HEK293 (cell line): ENCODE results near the gene ADRA2B.

Experiments used
- CTCF ChIA-PET: fragments of 350-600 bp; formaldehyde crosslinking; extraction: SDS; loops from one replicate; lab custom pipeline; 2021; ENCODE audit warnings: antibody characterized with exemption; lab: Yijun Ruan, JAX
- POLR2A ChIA-PET: fragments of 300-600 bp; formaldehyde crosslinking; extraction: SDS; loops from one replicate; lab custom pipeline; 2020; ENCODE audit warnings: antibody characterized with exemption, inconsistent platforms; lab: Yijun Ruan, JAX
- H3K27ac ChIP-seq: fragments of 200-500 bp; sonication (Bioruptor generic); 2 replicates; pipeline ENCODE4 v1.5.1; 2014; ENCODE audit warnings: low read depth, low read length, control low read depth, inconsistent platforms; ENCODE audit errors: extremely low read depth
- H3K36me3 ChIP-seq, 2 experiments: fragments of 200-500 bp in 1 of 2; sonication (Bioruptor generic) in 1 of 2; 1 replicate in 1 of 2; 2 replicates in 1 of 2; pipeline ENCODE4 v1.5.1; 2014 to 2017; ENCODE audit warnings: inconsistent platforms in 2 of 2, low read length in 2 of 2; ENCODE audit not compliant: control insufficient read depth in 2 of 2, insufficient read depth in 1 of 2
- H3K4me1 ChIP-seq: fragments of 200-500 bp; sonication (Bioruptor generic); 2 replicates; pipeline ENCODE4 v1.5.1; 2014; ENCODE audit warnings: mild to moderate bottlenecking, low read length, inconsistent platforms; ENCODE audit not compliant: control insufficient read depth, insufficient read depth
- H3K4me3 ChIP-seq: 2 replicates; pipeline ENCODE4 v1.5.1; 2011; ENCODE audit warnings: low read depth, mild to moderate bottlenecking, control low read depth, low read length, moderate library complexity
- H3K9me3 ChIP-seq: fragments of 200-500 bp; sonication (Bioruptor generic); 2 replicates; pipeline ENCODE4 v1.5.1; 2014; ENCODE audit warnings: low read depth, low read length, inconsistent platforms; ENCODE audit not compliant: control insufficient read depth, insufficient read depth
- HIC1 ChIP-seq: fragments of 450-650 bp; formaldehyde crosslinking; IDR thresholded peaks from 2 replicates; pipeline ENCODE4 v1.5.1; 2016; ENCODE audit warnings: missing biosample characterization, missing genetic modification characterization
- HOXC10 ChIP-seq: sonication (generic); formaldehyde crosslinking; IDR thresholded peaks from 2 replicates; pipeline ENCODE4 v1.8.1; 2023; ENCODE audit warnings: mild to moderate bottlenecking, missing genetic modification reagents
- HOXD13 ChIP-seq: sonication (generic); formaldehyde crosslinking; IDR thresholded peaks from 2 replicates; pipeline ENCODE4 v1.8.0; 2022; ENCODE audit warnings: missing genetic modification reagents, borderline replicate concordance
- KLF1 ChIP-seq: fragments of 450-650 bp; formaldehyde crosslinking; IDR thresholded peaks from 2 replicates; pipeline ENCODE4 v1.5.1; 2016; ENCODE audit warnings: missing biosample characterization, missing genetic modification characterization
- KLF17 ChIP-seq: fragments of 450-650 bp; formaldehyde crosslinking; IDR thresholded peaks from 2 replicates; pipeline ENCODE4 v1.5.1; 2016; ENCODE audit warnings: missing biosample characterization, missing genetic modification characterization
- MZF1 ChIP-seq: fragments of 450-650 bp; formaldehyde crosslinking; IDR thresholded peaks from 2 replicates; pipeline ENCODE4 v1.5.1; 2017; ENCODE audit warnings: missing biosample characterization, missing genetic modification characterization, borderline replicate concordance
- OSR2 ChIP-seq: fragments of 450-650 bp; formaldehyde crosslinking; IDR thresholded peaks from 2 replicates; pipeline ENCODE4 v1.5.1; 2016; ENCODE audit warnings: missing biosample characterization, missing genetic modification characterization
- SCRT2 ChIP-seq: fragments of 450-650 bp; formaldehyde crosslinking; IDR thresholded peaks from 2 replicates; pipeline ENCODE4 v1.5.1; 2016; ENCODE audit warnings: missing biosample characterization, missing genetic modification characterization
- SP3 ChIP-seq: fragments of 450-650 bp; formaldehyde crosslinking; IDR thresholded peaks from 2 replicates; pipeline ENCODE4 v1.5.1; 2016; ENCODE audit warnings: missing biosample characterization, missing genetic modification characterization
- TCF7L2 ChIP-seq: IDR thresholded peaks from 2 replicates; pipeline ENCODE4 v1.6.1; 2011; ENCODE audit warnings: low read depth, mild to moderate bottlenecking, inconsistent platforms, low read length, moderate library complexity, borderline replicate concordance
- TSHZ1 ChIP-seq: fragments of 450-650 bp; formaldehyde crosslinking; IDR thresholded peaks from 2 replicates; pipeline ENCODE4 v1.5.1; 2016; ENCODE audit warnings: missing biosample characterization, missing genetic modification characterization, borderline replicate concordance
- ZBTB1 ChIP-seq: fragments of 450-650 bp; formaldehyde crosslinking; IDR thresholded peaks from 2 replicates; pipeline ENCODE4 v1.5.1; 2016; ENCODE audit warnings: missing biosample characterization, missing genetic modification characterization
- ZBTB20 ChIP-seq: fragments of 450-650 bp; formaldehyde crosslinking; IDR thresholded peaks from 2 replicates; pipeline ENCODE4 v1.5.1; 2016; ENCODE audit warnings: missing biosample characterization, missing genetic modification characterization
- ZBTB21 ChIP-seq: fragments of 450-650 bp; formaldehyde crosslinking; IDR thresholded peaks from 2 replicates; pipeline ENCODE4 v1.5.1; 2017; ENCODE audit warnings: missing biosample characterization, missing genetic modification characterization
- ZBTB26 ChIP-seq: fragments of 450-650 bp; formaldehyde crosslinking; optimal IDR thresholded peaks from 2 replicates; pipeline ENCODE3; 2016; ENCODE audit warnings: missing biosample characterization, mild to moderate bottlenecking, missing genetic modification characterization
- ZBTB48 ChIP-seq: fragments of 450-650 bp; formaldehyde crosslinking; IDR thresholded peaks from 2 replicates; pipeline ENCODE4 v1.5.1; 2016; ENCODE audit warnings: missing biosample characterization, missing genetic modification characterization
- ZBTB7A ChIP-seq: fragments of 450-650 bp; formaldehyde crosslinking; IDR thresholded peaks from 2 replicates; pipeline ENCODE4 v1.5.1; 2016; ENCODE audit warnings: low read depth, missing biosample characterization, missing genetic modification characterization
- ZEB2 ChIP-seq: fragments of 450-650 bp; formaldehyde crosslinking; IDR thresholded peaks from 2 replicates; pipeline ENCODE4 v1.5.1; 2016; ENCODE audit warnings: missing biosample characterization, missing genetic modification characterization
- ZNF121 ChIP-seq: fragments of 450-650 bp; formaldehyde crosslinking; IDR thresholded peaks from 2 replicates; pipeline ENCODE4 v1.5.1; 2016; ENCODE audit warnings: missing biosample characterization, missing genetic modification characterization
- ZNF133 ChIP-seq: fragments of 450-650 bp; formaldehyde crosslinking; IDR thresholded peaks from 2 replicates; pipeline ENCODE4 v1.5.1; 2016; ENCODE audit warnings: missing biosample characterization, missing genetic modification characterization
- ZNF324 ChIP-seq: fragments of 450-650 bp; formaldehyde crosslinking; IDR thresholded peaks from 2 replicates; pipeline ENCODE4 v1.5.1; 2016; ENCODE audit warnings: missing biosample characterization, missing genetic modification characterization
- ZNF362 ChIP-seq: fragments of 450-650 bp; formaldehyde crosslinking; IDR thresholded peaks from 2 replicates; pipeline ENCODE4 v1.5.1; 2016; ENCODE audit warnings: missing biosample characterization, missing genetic modification characterization
- ZNF530 ChIP-seq: fragments of 450-650 bp; formaldehyde crosslinking; IDR thresholded peaks from 2 replicates; pipeline ENCODE4 v1.5.1; 2016; ENCODE audit warnings: low read depth, missing biosample characterization, missing genetic modification characterization
- ZNF585B ChIP-seq: fragments of 450-650 bp; formaldehyde crosslinking; IDR thresholded peaks from 2 replicates; pipeline ENCODE4 v1.5.1; 2016; ENCODE audit warnings: missing biosample characterization, missing genetic modification characterization
- ZNF777 ChIP-seq: fragments of 450-650 bp; formaldehyde crosslinking; IDR thresholded peaks from 2 replicates; pipeline ENCODE4 v1.5.1; 2017; ENCODE audit warnings: missing biosample characterization, missing genetic modification characterization, borderline replicate concordance

Gene ADRA2B

GRCh38 chr2:96108151-96108540 lies 8.2 kb downstream of the ADRA2B start (continued):
- TF ChIP-seq ZBTB48 (no peak), MZF1 (no peak)

- ChIA-PET CTCF (interaction anchor here (0.9 kb wide), 1 partner anchor 9 kb away, joined by 3 read pairs; no protein-coding TSS in a partner anchor), POLR2A (no interaction called here)
- no peaks in the 10 kb centered on the region for H3K4me1 ChIP-seq
Measured at GRCh38 chr2:96107708-96108065, 8.7 kb downstream of the ADRA2B start.

GRCh38 chr2:96106991-96107707 lies 9.2 kb downstream of the ADRA2B start:
- H3K36me3 ChIP-seq, result no peaks in the 10 kb centered on the region
- no peaks in the 10 kb centered on the region for H3K9me3 ChIP-seq
- ChIA-PET CTCF (interaction anchor here (1.1 kb wide), 1 partner anchor 11 kb away, joined by 4 read pairs; no protein-coding TSS in a partner anchor), POLR2A (no interaction called here)
- no peak overlapping the region for H3K27ac ChIP-seq
- H3K4me1 ChIP-seq, result no peaks in the 10 kb centered on the region
- TF ChIP-seq ZNF585B, result no peak
- TF ChIP-seq ZBTB20 (tag by site-specific recombination), result no peak
- no peak for TF ChIP-seq TSHZ1 (tag by site-specific recombination)
- TF ChIP-seq KLF1 (tag by site-specific recombination), result no peak
- no peak for TF ChIP-seq TCF7L2
- no peak for TF ChIP-seq ZNF324 (tag by site-specific recombination)
- no peak for TF ChIP-seq ZBTB1
- no peak for TF ChIP-seq ZNF133 (tag by site-specific recombination)
- TF ChIP-seq OSR2, result no peak
- TF ChIP-seq ZBTB7A (tag by site-specific recombination), result no peak
- no peak for TF ChIP-seq ZEB2
- no peak for TF ChIP-seq HIC1 (tag by site-specific recombination)
- no peak for TF ChIP-seq HOXD13 (CRISPR knock-in tag)
- no peak for TF ChIP-seq ZNF530 (tag by site-specific recombination)
- TF ChIP-seq ZNF121 (tag by site-specific recombination), result no peak
- TF ChIP-seq HOXC10 (CRISPR knock-in tag), result no peak
- TF ChIP-seq SP3 (tag by site-specific recombination), result no peak
- TF ChIP-seq ZNF362 (tag by site-specific recombination), result no peak
- TF ChIP-seq ZBTB26 (tag by site-specific recombination), result no peak
- TF ChIP-seq, all 188 proteins: peak for 0
- no peak overlapping the region for H3K4me3 ChIP-seq

More at GRCh38 chr2:96107708-96108065, 8.7 kb downstream of the ADRA2B start:
- no peak overlapping the region for H3K27ac ChIP-seq
- H3K9me3 ChIP-seq, result no peaks in the 10 kb centered on the region
- no peaks in the 10 kb centered on the region for H3K36me3 ChIP-seq
- TF ChIP-seq ZNF777 (tag by site-specific recombination), result no peak
- TF ChIP-seq SCRT2 (tag by site-specific recombination), result peak; percentile 79; the same call in 1 of the 2 replicates
- TF ChIP-seq ZBTB21, result no peak
- no peak for TF ChIP-seq KLF17 (tag by site-specific recombination)
- TF ChIP-seq, all 188 proteins: peak for 1
- no peak overlapping the region for H3K4me3 ChIP-seq
